H1 (cell line): ENCODE data around the gene IL17RA. TPM values are rescaled to one million over a fixed set of nuclear protein-coding genes. Genes with fewer than 3 reads are reported as not detected.

Experiments
- CTCF ChIA-PET: fragments of 300-600 bp; sonication (Branson Sonifier 250); formaldehyde crosslinking; loops from one replicate; lab custom pipeline; 2021; ENCODE audit not compliant: partially characterized antibody; lab: Charles Lee
- POLR2A ChIA-PET: fragments of 300-600 bp; sonication (Branson Sonifier 250); formaldehyde crosslinking; loops from one replicate; lab custom pipeline; 2021; ENCODE audit warnings: inconsistent platforms; ENCODE audit not compliant: partially characterized antibody; lab: Charles Lee
- DNase-seq, 2 experiments: peaks; one replicate each; pipeline versions ENCODE4 v3.0.0 to v3.0.0-alpha.2; 2010 to 2022; ENCODE audit warnings: low spot score in 2 of 2, low read depth in 1 of 2, mixed read lengths in 1 of 2
- FAIRE-seq: peaks from 2 replicates; lab custom pipeline; 2011; peaks lifted over from hg19 to GRCh38; lab: Jason Lieb, UNC
- H2AFZ ChIP-seq: 2 replicates; pipeline ENCODE4 v1.8.1; 2012; ENCODE audit warnings: low read length, inconsistent platforms
- H2AK5ac ChIP-seq: 2 replicates; pipeline ENCODE4 v1.6.1; 2013; ENCODE audit warnings: low read depth, low read length
- H2BK120ac ChIP-seq: replicated peaks from 2 replicates; pipeline ENCODE3; 2013; ENCODE audit warnings: low read depth, low read length, inconsistent platforms
- H2BK12ac ChIP-seq: 2 replicates; pipeline ENCODE4 v1.6.1; 2013; ENCODE audit warnings: low read depth, low read length
- H2BK15ac ChIP-seq: 2 replicates; pipeline ENCODE4 v1.6.1; 2013; ENCODE audit warnings: low read length
- H2BK20ac ChIP-seq: 2 replicates; pipeline ENCODE4 v1.6.1; 2013; ENCODE audit warnings: low read length
- H2BK5ac ChIP-seq: 2 replicates; pipeline ENCODE4 v1.6.1; 2013; ENCODE audit warnings: low read depth, low read length
- H3K14ac ChIP-seq: 2 replicates; pipeline ENCODE4 v1.6.1; 2013; ENCODE audit warnings: inconsistent platforms; ENCODE audit not compliant: insufficient read length
- H3K18ac ChIP-seq: 2 replicates; pipeline ENCODE4 v1.6.1; 2013; ENCODE audit warnings: low read length; ENCODE audit errors: extremely low read depth
- H3K23ac ChIP-seq: 2 replicates; pipeline ENCODE4 v1.6.1; 2013; ENCODE audit warnings: inconsistent platforms; ENCODE audit not compliant: insufficient read length
- H3K23me2 ChIP-seq: 2 replicates; pipeline ENCODE4 v1.6.1; 2013; ENCODE audit warnings: low read depth, low read length
- H3K27ac ChIP-seq: 2 replicates; pipeline ENCODE4 v1.6.1; 2011; ENCODE audit warnings: low read depth, low read length, inconsistent platforms
- H3K27me3 ChIP-seq, 4 experiments: replicated peaks in 1 of 4; 1 replicate in 1 of 4; 2 replicates in 3 of 4; pipeline versions ENCODE4 v1.6.1 to v1.8.1; 2011 to 2013; ENCODE audit warnings: low read length in 3 of 4, mild to moderate bottlenecking in 3 of 4, inconsistent platforms in 2 of 4, mixed read lengths in 2 of 4, moderate library complexity in 1 of 4; ENCODE audit not compliant: control insufficient read depth in 3 of 4, insufficient read depth in 3 of 4; ENCODE audit errors: extremely low read depth in 1 of 4
- H3K36me3 ChIP-seq, 4 experiments: 2 replicates each; pipeline versions ENCODE4 v1.6.1 to v1.8.1; 2011 to 2013; ENCODE audit warnings: mild to moderate bottlenecking in 4 of 4, low read length in 3 of 4, moderate library complexity in 2 of 4, control low read depth in 1 of 4, inconsistent platforms in 1 of 4; ENCODE audit not compliant: insufficient read depth in 4 of 4, control insufficient read depth in 2 of 4
- H3K4ac ChIP-seq: replicated peaks from 2 replicates; pipeline ENCODE3; 2013; ENCODE audit warnings: low read length, low read depth, mixed read lengths, inconsistent platforms; ENCODE audit not compliant: insufficient read length
- H3K4me1 ChIP-seq, 4 experiments: replicated peaks in 1 of 4; 1 replicate in 1 of 4; 2 replicates in 3 of 4; pipeline versions ENCODE4 v1.6.1 to v1.8.1; 2011 to 2013; ENCODE audit warnings: low read length in 3 of 4, inconsistent platforms in 2 of 4, mixed read lengths in 1 of 4; ENCODE audit not compliant: insufficient read depth in 4 of 4, control insufficient read depth in 3 of 4
- H3K4me2 ChIP-seq, 2 experiments: 2 replicates each; pipeline versions ENCODE4 v1.6.1 to v1.8.1; 2011 to 2013; ENCODE audit warnings: low read depth in 2 of 2, low read length in 2 of 2, control low read depth in 1 of 2, inconsistent platforms in 1 of 2, mild to moderate bottlenecking in 1 of 2; ENCODE audit not compliant: insufficient read depth in 1 of 2
- H3K4me3 ChIP-seq, 4 experiments: fragments of 200-600, 300-600 bp in 1 of 4; sonication (generic), shearing (Covaris generic), sonication (Bioruptor Twin) in 1 of 4; 2 replicates each; pipeline versions ENCODE4 v1.5.1 to v1.8.1; 2011 to 2016; ENCODE audit warnings: low read length in 4 of 4, low read depth in 3 of 4, control low read depth in 2 of 4, inconsistent platforms in 2 of 4, mild to moderate bottlenecking in 2 of 4, mixed read lengths in 1 of 4, moderate library complexity in 1 of 4; ENCODE audit not compliant: insufficient read depth in 2 of 4; ENCODE audit errors: extremely low read depth in 1 of 4
- H3K56ac ChIP-seq: replicated peaks from 2 replicates; pipeline ENCODE3; 2013; ENCODE audit warnings: low read depth, mild to moderate bottlenecking, mixed read lengths, low read length, inconsistent platforms; ENCODE audit not compliant: insufficient read length
- H3K79me1 ChIP-seq: 2 replicates; pipeline ENCODE4 v1.6.1; 2013; ENCODE audit warnings: low read depth, low read length, control low read depth
- H3K79me2 ChIP-seq, 2 experiments: 2 replicates each; pipeline versions ENCODE4 v1.6.1 to v1.8.1; 2012 to 2013; ENCODE audit warnings: low read length in 2 of 2, mild to moderate bottlenecking in 2 of 2, inconsistent platforms in 1 of 2; ENCODE audit not compliant: insufficient read depth in 2 of 2, control insufficient read depth in 1 of 2
- H3K9ac ChIP-seq, 4 experiments: replicated peaks in 1 of 4; 1 replicate in 1 of 4; 2 replicates in 3 of 4; pipeline versions ENCODE4 v1.6.1 to v1.8.1; 2011 to 2013; ENCODE audit warnings: low read depth in 3 of 4, low read length in 3 of 4, control low read depth in 2 of 4, mild to moderate bottlenecking in 2 of 4, moderate library complexity in 2 of 4, inconsistent platforms in 1 of 4; ENCODE audit errors: extremely low read depth in 1 of 4
- H3K9me3 ChIP-seq, 2 experiments: 2 replicates each; pipeline versions ENCODE4 v1.6.1 to v1.8.1; 2012 to 2013; ENCODE audit warnings: mild to moderate bottlenecking in 2 of 2, moderate library complexity in 2 of 2, control low read depth in 1 of 2, inconsistent platforms in 1 of 2, low read depth in 1 of 2, low read length in 1 of 2, mixed read lengths in 1 of 2; ENCODE audit not compliant: insufficient read depth in 2 of 2
- H4K20me1 ChIP-seq, 2 experiments: replicated peaks in 1 of 2; 2 replicates each; pipeline versions ENCODE3 to v1.8.1; 2011 to 2013; ENCODE audit warnings: inconsistent platforms in 2 of 2, low read length in 2 of 2, mild to moderate bottlenecking in 1 of 2; ENCODE audit not compliant: insufficient read depth in 2 of 2, control insufficient read depth in 1 of 2
- H4K5ac ChIP-seq: 2 replicates; pipeline ENCODE4 v1.6.1; 2013; ENCODE audit warnings: low read length, low read depth, mixed read lengths, inconsistent platforms; ENCODE audit not compliant: insufficient read length
- H4K8ac ChIP-seq: 2 replicates; pipeline ENCODE4 v1.8.0; 2013; ENCODE audit warnings: mild to moderate bottlenecking, moderate library complexity, low read length, inconsistent platforms; ENCODE audit not compliant: insufficient read depth; ENCODE audit errors: extremely low read depth
- H4K91ac ChIP-seq: replicated peaks from 2 replicates; pipeline ENCODE3; 2013; ENCODE audit warnings: low read length, mixed read lengths, inconsistent platforms; ENCODE audit not compliant: insufficient read length
- ASH2L ChIP-seq: fragments of 200-600, 300-600 bp; sonication (generic); IDR thresholded peaks from one replicate; pipeline ENCODE4 v1.7.1; 2017; ENCODE audit warnings: low read length
- FOSL1 ChIP-seq: IDR thresholded peaks from 2 replicates; pipeline ENCODE4 v1.6.1; 2011; ENCODE audit warnings: mild to moderate bottlenecking, low read depth, low read length, moderate library complexity; ENCODE audit not compliant: insufficient read depth
- KDM1A ChIP-seq: fragments of 200-600, 300-600 bp; sonication (generic); IDR thresholded peaks from 2 replicates; pipeline ENCODE4 v1.7.1; 2016; ENCODE audit warnings: mild to moderate bottlenecking, low read length, borderline replicate concordance
- KDM4A ChIP-seq: IDR thresholded peaks from one replicate; pipeline ENCODE4 v1.7.1; 2012; ENCODE audit warnings: low read depth, mild to moderate bottlenecking, moderate library complexity, low read length, inconsistent platforms; ENCODE audit not compliant: severe bottlenecking
- NANOG ChIP-seq: IDR thresholded peaks from 2 replicates; pipeline ENCODE4 v1.6.1; 2011; ENCODE audit warnings: low read length, low read depth, mild to moderate bottlenecking, inconsistent platforms; ENCODE audit not compliant: insufficient read depth, poor library complexity, severe bottlenecking
- POLR2A ChIP-seq, 2 experiments: IDR thresholded peaks; 1 replicate in 1 of 2; 2 replicates in 1 of 2; pipeline ENCODE4 v1.6.1; 2011; ENCODE audit warnings: low read depth in 2 of 2, low read length in 2 of 2, mild to moderate bottlenecking in 2 of 2; ENCODE audit errors: control extremely low read depth in 1 of 2
- RAD21 ChIP-seq, 2 experiments: IDR thresholded peaks in 1 of 2; conservative IDR thresholded peaks in 1 of 2; 2 replicates each; pipeline ENCODE4 v1.6.1; 2011; ENCODE audit warnings: low read depth in 2 of 2, low read length in 2 of 2, improper control_type of control experiment in 1 of 2, inconsistent platforms in 1 of 2, mild to moderate bottlenecking in 1 of 2, moderate library complexity in 1 of 2
- RNF2 ChIP-seq: fragments of 200-900, 300-1000 bp; sonication (generic); IDR thresholded peaks from 2 replicates; pipeline ENCODE4 v1.7.1; 2016; ENCODE audit warnings: borderline replicate concordance, low read depth, mild to moderate bottlenecking, antibody characterized with exemption, low read length; ENCODE audit not compliant: poor library complexity, severe bottlenecking; ENCODE audit errors: missing control alignments
- SIX5 ChIP-seq: IDR thresholded peaks from 2 replicates; pipeline ENCODE4 v1.6.1; 2011; ENCODE audit warnings: mild to moderate bottlenecking, low read depth, low read length
- SP4 ChIP-seq: IDR thresholded peaks from 2 replicates; pipeline ENCODE4 v1.6.1; 2012; ENCODE audit warnings: low read length, inconsistent platforms
- SRF ChIP-seq: IDR thresholded peaks from 2 replicates; pipeline ENCODE4 v1.6.1; 2011; ENCODE audit warnings: mild to moderate bottlenecking, low read depth, low read length, moderate library complexity
- TAF1 ChIP-seq: IDR thresholded peaks from 2 replicates; pipeline ENCODE4 v1.6.1; 2011; ENCODE audit warnings: mild to moderate bottlenecking, low read depth, low read length
- TAF7 ChIP-seq: optimal IDR thresholded peaks from 2 replicates; pipeline ENCODE3; 2011; ENCODE audit warnings: low read depth, mild to moderate bottlenecking, inconsistent platforms, low read length, moderate library complexity, borderline replicate concordance
- WGBS, 2 experiments: shearing (Covaris generic) in 1 of 2; methylation state at CpG; one replicate each; pipeline versions ENCODE4 v1.1.6 to v1.1.7; 2013 to 2015; ENCODE audit warnings: low lambda C conversion rate in 2 of 2, mixed read lengths in 2 of 2, inconsistent platforms in 1 of 2, low coverage in 1 of 2, missing lambda C conversion rate in 1 of 2; ENCODE audit not compliant: insufficient replicate concordance in 2 of 2, insufficient coverage in 1 of 2, insufficient read length in 1 of 2; ENCODE audit errors: extremely low coverage in 1 of 2, missing lambda C conversion rate in 1 of 2; 5-methylcytosine and 5-hydroxymethylcytosine counted together
- polyA plus RNA-seq, 7 experiments: library from polyadenylated mRNA; depleted of rRNA in 3 of 7; stranded (reverse) in 5 of 7; unstranded in 2 of 7; fragments of >200 nt in 5 of 7; fragments of 200-250 nt in 2 of 7; gene quantifications; 1 replicate in 5 of 7; 2 replicates in 1 of 7; 4 replicates in 1 of 7; pipeline versions ENCODE4 v1.2.1 to v1.2.3, GENCODE V29; 2011 to 2013; ENCODE audit warnings: missing spikeins in 2 of 7, mixed read lengths in 2 of 7
- total RNA-seq: library from RNA; stranded (reverse); fragmentation: NEBNext Ultra II Directional; extraction: Animal tissue kit (Norgen Biotek cat#: 25700); gene quantifications from 2 replicates; pipeline ENCODE4 v1.2.1, GENCODE V29; 2021

IL17RA gene
- total and polyA plus RNA-seq, 2 of the 8 experiments (the other 6 are each of a cell fraction or from before 2014, with no cell fraction given): 5.6 to 9.9 TPM

DNA sequence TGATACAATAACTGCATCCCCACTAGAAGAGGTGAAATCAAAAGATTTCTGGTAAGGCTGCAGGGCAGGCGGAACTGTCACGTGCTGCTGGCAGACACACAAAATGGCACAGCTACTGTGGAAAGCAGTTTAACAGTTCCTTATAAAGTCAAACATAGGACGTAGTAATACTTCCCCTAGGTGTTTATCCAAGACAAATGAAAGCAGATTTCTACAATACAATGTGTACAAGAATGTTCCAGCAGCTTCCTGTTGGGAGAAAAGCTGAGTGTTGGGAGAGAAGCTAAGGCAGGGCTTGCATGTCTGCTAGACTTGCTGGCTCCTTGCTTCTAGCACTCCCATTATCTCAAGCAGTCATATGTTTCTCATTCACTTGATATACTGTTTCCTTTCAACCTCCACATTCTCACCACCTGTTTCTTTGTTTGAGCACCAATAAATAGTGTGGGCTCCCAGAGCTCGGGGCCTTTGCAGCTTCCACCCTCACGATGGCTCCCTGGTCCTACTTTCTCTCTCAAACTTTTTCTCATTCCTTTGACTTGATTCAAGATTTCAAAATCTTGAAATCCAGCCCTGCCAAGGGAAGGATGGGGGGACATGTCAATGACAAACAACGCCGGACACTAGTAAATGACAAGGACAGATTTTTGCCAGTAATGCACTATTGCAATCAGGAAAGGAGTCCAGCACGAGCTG, 21.2 kb upstream of the IL17RA start:
- H3K4me3 ChIP-seq: no peak overlapping the region
- no peak overlapping the region for H4K8ac ChIP-seq
- H3K27ac ChIP-seq: no peak overlapping the region
- no peak overlapping the region for H4K5ac ChIP-seq
- H4K20me1 ChIP-seq: no peaks in the 10 kb centered on the region
- FAIRE-seq (no peak), DNase-seq (peak in 1 of 2 experiments; percentile 14)
- no peak overlapping the region for H2BK120ac ChIP-seq
- no peak overlapping the region for H3K18ac ChIP-seq
- H3K27me3 ChIP-seq: peaks cover 0 to 2% (median 0%) of the 10 kb centered on the region in 4 experiments; a peak in 1 of 7 replicates
- no peaks in the 10 kb centered on the region for H3K9me3 ChIP-seq
- H2BK12ac ChIP-seq: no peak overlapping the region
- H2AK5ac ChIP-seq: no peak overlapping the region
- no peak overlapping the region for H3K14ac ChIP-seq
- no peaks in the 10 kb centered on the region for H3K23me2 ChIP-seq
- no peak overlapping the region for H3K4ac ChIP-seq
- 88% methylated on average over 8 of the region's 8 CpGs; no CpG with 5 or more reads in 1 of the 2 experiments for WGBS, 2 experiments
- no peak overlapping the region for H3K9ac ChIP-seq
- no peak overlapping the region; the same call in 1 of the 2 replicates for H2AFZ ChIP-seq
- no peak overlapping the region for H2BK20ac ChIP-seq
- no peaks in the 10 kb centered on the region for H3K36me3 ChIP-seq
- CTCF ChIA-PET: interaction anchor here (1.0 to 1.2 kb wide), 2 partner anchors 140 to 145 kb away, joined by 3 read pairs; no protein-coding TSS in a partner anchor
- no peaks in the 10 kb centered on the region for H3K4me1 ChIP-seq
- no peaks in the 10 kb centered on the region for H3K79me2 ChIP-seq
- POLR2A ChIA-PET: no interaction called here
- H3K23ac ChIP-seq: no peak overlapping the region
- no peak overlapping the region for H3K4me2 ChIP-seq
- H3K79me1 ChIP-seq: no peaks in the 10 kb centered on the region
- H2BK15ac ChIP-seq: no peak overlapping the region
- no peak overlapping the region for H4K91ac ChIP-seq
- no peak overlapping the region for H2BK5ac ChIP-seq
- no peak overlapping the region for H3K56ac ChIP-seq
- no peak for TF ChIP-seq NANOG
- TF ChIP-seq POLR2A (IDR thresholded peaks at IDR 0.05; ENCODE audit: control extremely low read depth in 1 of 2, low read depth in 2 of 2, low read length in 2 of 2): no peak
- no peak for TF ChIP-seq KDM1A
- TF ChIP-seq SRF: no peak
- no peak for TF ChIP-seq TAF7
- no peak for TF ChIP-seq RNF2
- no peak for TF ChIP-seq ASH2L
- TF ChIP-seq SIX5: no peak
- TF ChIP-seq KDM4A: no peak
- TF ChIP-seq FOSL1: no peak
- no peak for TF ChIP-seq RAD21 (IDR thresholded peaks at IDR 0.05 in 1 of 2, conservative IDR thresholded peaks at IDR 0.05 in 1 of 2; ENCODE audit: low read depth in 2 of 2, low read length in 2 of 2)
- no peak for TF ChIP-seq SP4
- TF ChIP-seq TAF1: no peak
